MM.1S (cell line): ENCODE data around the gene BPIFB1.

Source experiments
- DNase-seq: peaks from one replicate; pipeline ENCODE4 v3.0.0-alpha.2; 2015
- H2AFZ ChIP-seq: fragments of 300-600 bp; sonication (generic); 2 replicates; pipeline ENCODE4 v1.6.0; 2016; ENCODE audit warnings: antibody characterized with exemption, low read length
- H3F3A ChIP-seq: fragments of 300-600 bp; sonication (generic); 2 replicates; pipeline ENCODE4 v1.6.1; 2016; ENCODE audit warnings: mild to moderate bottlenecking, antibody characterized with exemption, low read length, moderate library complexity, mixed read lengths; ENCODE audit not compliant: insufficient read depth
- H3K27ac ChIP-seq: fragments of 300-600 bp; sonication (generic); 2 replicates; pipeline ENCODE4 v1.5.1; 2016; ENCODE audit warnings: mild to moderate bottlenecking, low read length
- H3K27me3 ChIP-seq: fragments of 300-600 bp; sonication (generic); replicated peaks from 2 replicates; pipeline ENCODE4 v1.6.0; 2016; ENCODE audit warnings: low read length; ENCODE audit not compliant: insufficient read depth
- H3K36me3 ChIP-seq: fragments of 300-600 bp; sonication (generic); replicated peaks from 2 replicates; pipeline ENCODE4 v1.6.1; 2016; ENCODE audit warnings: mild to moderate bottlenecking, low read length, mixed read lengths; ENCODE audit not compliant: insufficient read depth
- H3K4me1 ChIP-seq: fragments of 300-600 bp; sonication (generic); 2 replicates; pipeline ENCODE4 v1.6.1; 2016; ENCODE audit warnings: low read length, mixed read lengths
- H3K4me2 ChIP-seq: fragments of 300-600 bp; sonication (generic); 2 replicates; pipeline ENCODE4 v1.6.0; 2016; ENCODE audit warnings: low read depth, low read length
- H3K4me3 ChIP-seq: fragments of 300-600 bp; sonication (generic); 2 replicates; pipeline ENCODE4 v1.5.1; 2016; ENCODE audit warnings: low read length, mixed read lengths
- H3K79me2 ChIP-seq: fragments of 300-600 bp; sonication (generic); 2 replicates; pipeline ENCODE4 v1.6.1; 2016; ENCODE audit warnings: mixed run types, low read length, mixed read lengths
- H3K9ac ChIP-seq: fragments of 300-600 bp; sonication (generic); 2 replicates; pipeline ENCODE4 v1.6.1; 2016; ENCODE audit warnings: low read length, mixed read lengths
- H3K9me2 ChIP-seq: fragments of 300-600 bp; sonication (generic); replicated peaks from 2 replicates; pipeline ENCODE4 v1.6.1; 2016; ENCODE audit warnings: mild to moderate bottlenecking, low read length, mixed read lengths; ENCODE audit not compliant: insufficient read depth
- H3K9me3 ChIP-seq: fragments of 300-600 bp; sonication (generic); replicated peaks from 2 replicates; pipeline ENCODE4 v1.6.1; 2016; ENCODE audit warnings: mild to moderate bottlenecking, low read length, mixed read lengths; ENCODE audit not compliant: insufficient read depth
- H4K20me1 ChIP-seq: fragments of 300-600 bp; sonication (generic); 2 replicates; pipeline ENCODE4 v1.6.1; 2016; ENCODE audit warnings: mild to moderate bottlenecking, low read length, moderate library complexity, mixed read lengths; ENCODE audit not compliant: insufficient read depth
- EZH2 ChIP-seq: fragments of 300-600 bp; sonication (generic); optimal IDR thresholded peaks from 2 replicates; pipeline ENCODE3; 2017; ENCODE audit warnings: low read depth, mild to moderate bottlenecking, antibody characterized with exemption, low read length, mixed read lengths
- EZH2phosphoT487 ChIP-seq: fragments of 300-600 bp; sonication (generic); IDR thresholded peaks from 2 replicates; pipeline ENCODE4 v1.6.1; 2018; ENCODE audit warnings: antibody characterized with exemption, low read length
- TF ChIP-seq, protein P1 (sequence below): fragments of 300-600 bp; sonication (generic); IDR thresholded peaks from 2 replicates; pipeline ENCODE4 v1.5.1; 2016; ENCODE audit warnings: antibody characterized with exemption, low read length, mixed read lengths

BPIFB1 gene

DNA sequence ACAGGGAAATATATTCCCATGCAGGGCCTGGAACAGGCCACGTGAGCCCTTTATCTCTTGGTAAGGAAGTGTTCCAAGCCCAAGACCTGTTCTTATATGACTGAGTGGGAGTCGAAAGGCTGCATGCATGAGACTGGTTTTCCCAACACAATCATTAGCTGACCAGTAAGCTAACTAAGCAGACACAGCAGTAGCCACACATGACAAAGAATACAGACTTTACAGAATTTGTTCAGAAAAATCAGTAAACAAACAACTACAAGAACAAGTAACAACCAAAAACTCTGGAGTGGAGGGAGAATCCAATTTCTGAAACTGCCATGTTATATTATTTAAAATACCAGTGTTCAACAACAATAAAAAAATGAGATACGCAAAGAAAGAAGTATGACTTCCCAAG lies 30.6 kb upstream of the BPIFB1 start:
- no peaks in the 10 kb centered on the region for H3K36me3 ChIP-seq
- no peak overlapping the region for H2AFZ ChIP-seq

DNA sequence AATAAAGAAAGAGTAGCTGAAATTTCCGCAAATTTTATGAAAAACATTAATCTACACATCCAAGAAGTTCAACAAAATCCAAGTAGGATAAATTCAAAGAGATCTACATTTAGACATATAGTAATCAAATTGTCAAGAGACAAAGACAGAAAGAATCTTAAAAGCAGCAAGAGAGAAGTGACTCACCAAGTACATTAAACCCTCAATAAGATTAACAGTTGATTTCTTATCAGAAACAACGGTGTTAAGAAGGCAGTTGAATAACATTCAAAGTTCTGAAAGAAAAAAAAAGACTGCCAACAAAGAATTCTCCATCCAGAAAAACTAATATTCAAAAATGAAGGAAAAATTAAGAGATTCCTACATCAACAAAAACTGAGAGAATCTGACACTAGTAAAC lies 28.0 kb upstream of the BPIFB1 start:
- TF ChIP-seq, protein P1, sequence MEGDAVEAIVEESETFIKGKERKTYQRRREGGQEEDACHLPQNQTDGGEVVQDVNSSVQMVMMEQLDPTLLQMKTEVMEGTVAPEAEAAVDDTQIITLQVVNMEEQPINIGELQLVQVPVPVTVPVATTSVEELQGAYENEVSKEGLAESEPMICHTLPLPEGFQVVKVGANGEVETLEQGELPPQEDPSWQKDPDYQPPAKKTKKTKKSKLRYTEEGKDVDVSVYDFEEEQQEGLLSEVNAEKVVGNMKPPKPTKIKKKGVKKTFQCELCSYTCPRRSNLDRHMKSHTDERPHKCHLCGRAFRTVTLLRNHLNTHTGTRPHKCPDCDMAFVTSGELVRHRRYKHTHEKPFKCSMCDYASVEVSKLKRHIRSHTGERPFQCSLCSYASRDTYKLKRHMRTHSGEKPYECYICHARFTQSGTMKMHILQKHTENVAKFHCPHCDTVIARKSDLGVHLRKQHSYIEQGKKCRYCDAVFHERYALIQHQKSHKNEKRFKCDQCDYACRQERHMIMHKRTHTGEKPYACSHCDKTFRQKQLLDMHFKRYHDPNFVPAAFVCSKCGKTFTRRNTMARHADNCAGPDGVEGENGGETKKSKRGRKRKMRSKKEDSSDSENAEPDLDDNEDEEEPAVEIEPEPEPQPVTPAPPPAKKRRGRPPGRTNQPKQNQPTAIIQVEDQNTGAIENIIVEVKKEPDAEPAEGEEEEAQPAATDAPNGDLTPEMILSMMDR = no peak
- no peak for TF ChIP-seq EZH2phosphoT487
- no peak for TF ChIP-seq EZH2
- Histone ChIP-seq H3K4me2 (no peak overlapping the region), H3K9ac (no peak overlapping the region), H3K27ac (no peak overlapping the region), H2AFZ (no peak overlapping the region), H3K27me3 (peaks cover 5% of the 10 kb centered on the region; the same call in 1 of the 2 replicates), H3F3A (no peaks in the 10 kb centered on the region), H3K9me2 (no peaks in the 10 kb centered on the region), H3K4me1 (no peaks in the 10 kb centered on the region), H3K79me2 (no peaks in the 10 kb centered on the region), H3K4me3 (no peak overlapping the region), H3K9me3 (no peaks in the 10 kb centered on the region), H3K36me3 (no peaks in the 10 kb centered on the region), H4K20me1 (no peaks in the 10 kb centered on the region)
- DNase-seq = no peak

More for the DNA sequence above, 30.6 kb upstream of the BPIFB1 start:
- H3K9ac ChIP-seq = no peak overlapping the region
- H3K27me3 ChIP-seq = no peaks in the 10 kb centered on the region; the same call in 1 of the 2 replicates
- H3K9me3 ChIP-seq = no peaks in the 10 kb centered on the region
- H3K27ac ChIP-seq = no peak overlapping the region
- H3K4me3 ChIP-seq = no peak overlapping the region
- no peak for TF ChIP-seq EZH2phosphoT487
- TF ChIP-seq, protein P1 = no peak
- TF ChIP-seq EZH2 = no peak
- no peaks in the 10 kb centered on the region for H4K20me1 ChIP-seq
- no peaks in the 10 kb centered on the region for H3K9me2 ChIP-seq
- no peaks in the 10 kb centered on the region for H3F3A ChIP-seq
- no peak overlapping the region for H3K4me2 ChIP-seq
- no peaks in the 10 kb centered on the region for H3K4me1 ChIP-seq
- H3K79me2 ChIP-seq = no peaks in the 10 kb centered on the region
- no peak for DNase-seq

DNA sequence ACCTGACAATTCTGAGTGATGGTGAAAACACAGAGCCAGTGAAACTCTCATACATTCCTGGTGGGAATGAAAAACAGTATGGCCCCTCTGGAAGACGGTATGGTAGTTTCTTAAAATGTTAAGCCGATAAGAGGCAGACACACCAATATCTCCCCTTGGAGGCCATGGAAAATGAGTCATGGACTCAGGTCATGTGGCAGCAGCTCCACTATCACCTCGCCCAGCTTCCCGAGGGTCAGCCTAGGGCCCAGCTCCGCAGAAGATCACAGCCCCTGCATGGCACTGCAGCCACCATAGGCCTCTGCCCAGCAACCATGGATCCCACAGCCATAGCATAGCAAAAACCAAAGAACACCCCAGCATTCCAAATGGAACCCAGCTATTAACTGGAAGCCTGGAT lies 25.8 kb upstream of the BPIFB1 start:
- H3K27ac ChIP-seq = no peak overlapping the region
- H3K4me1 ChIP-seq = no peaks in the 10 kb centered on the region
- H3K27me3 ChIP-seq = peaks cover 25% of the 10 kb centered on the region
- H3K9me3 ChIP-seq = no peaks in the 10 kb centered on the region
- no peak overlapping the region for H3K4me3 ChIP-seq
- H3K9ac ChIP-seq = no peak overlapping the region
- H3K9me2 ChIP-seq = no peaks in the 10 kb centered on the region
- no peak for DNase-seq
- H3K79me2 ChIP-seq = no peaks in the 10 kb centered on the region
- no peaks in the 10 kb centered on the region for H4K20me1 ChIP-seq
- no peaks in the 10 kb centered on the region for H3K36me3 ChIP-seq
- no peak overlapping the region for H2AFZ ChIP-seq
- no peaks in the 10 kb centered on the region for H3F3A ChIP-seq
- no peak overlapping the region for H3K4me2 ChIP-seq
- TF ChIP-seq EZH2phosphoT487 = no peak

DNA sequence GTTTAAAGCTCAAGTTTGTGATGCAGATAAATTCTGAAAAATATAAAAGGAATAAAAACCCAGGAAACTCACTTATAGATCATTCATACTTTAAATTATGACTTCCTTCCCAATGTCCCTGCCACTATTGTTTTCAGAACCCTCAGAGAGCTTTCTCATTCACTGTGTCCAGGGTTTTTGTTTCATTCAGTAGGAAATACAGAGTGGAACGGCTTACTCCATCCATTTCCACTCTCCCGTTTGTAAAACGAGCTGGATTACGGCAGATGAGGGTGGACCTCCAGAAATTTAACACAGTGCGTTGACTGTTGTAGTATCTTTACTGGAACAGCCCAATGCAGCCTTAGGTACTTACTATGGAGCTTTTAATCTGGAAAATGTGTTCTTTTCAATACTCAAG lies 23.6 kb upstream of the BPIFB1 start:
- H3K27me3 ChIP-seq = peaks cover 43% of the 10 kb centered on the region
- no peaks in the 10 kb centered on the region for H3K4me1 ChIP-seq

More for the DNA sequence above, 23.6 kb upstream of the BPIFB1 start:
- H3K9me3 ChIP-seq = no peaks in the 10 kb centered on the region
- H4K20me1 ChIP-seq = no peaks in the 10 kb centered on the region
- H3K27ac ChIP-seq = no peak overlapping the region
- no peak overlapping the region for H2AFZ ChIP-seq
- no peak overlapping the region for H3K4me3 ChIP-seq
- no peak overlapping the region for H3K4me2 ChIP-seq
- H3F3A ChIP-seq = no peaks in the 10 kb centered on the region
- no peak for TF ChIP-seq EZH2
- TF ChIP-seq, protein P1 = no peak
- no peak for TF ChIP-seq EZH2phosphoT487
- no peaks in the 10 kb centered on the region for H3K36me3 ChIP-seq
- H3K9me2 ChIP-seq = no peaks in the 10 kb centered on the region
- DNase-seq = no peak
- no peaks in the 10 kb centered on the region for H3K79me2 ChIP-seq
- no peak overlapping the region for H3K9ac ChIP-seq
